LNCAP (cell line): Measurements from ENCODE around the gene TBC1D2.

Experiments
- TF ChIP-seq, protein P1 (sequence below): fragments of 450-650 bp; IDR thresholded peaks from 2 replicates; pipeline ENCODE4 v1.5.1; 2017; ENCODE audit warnings: mild to moderate bottlenecking

TBC1D2 gene

DNA sequence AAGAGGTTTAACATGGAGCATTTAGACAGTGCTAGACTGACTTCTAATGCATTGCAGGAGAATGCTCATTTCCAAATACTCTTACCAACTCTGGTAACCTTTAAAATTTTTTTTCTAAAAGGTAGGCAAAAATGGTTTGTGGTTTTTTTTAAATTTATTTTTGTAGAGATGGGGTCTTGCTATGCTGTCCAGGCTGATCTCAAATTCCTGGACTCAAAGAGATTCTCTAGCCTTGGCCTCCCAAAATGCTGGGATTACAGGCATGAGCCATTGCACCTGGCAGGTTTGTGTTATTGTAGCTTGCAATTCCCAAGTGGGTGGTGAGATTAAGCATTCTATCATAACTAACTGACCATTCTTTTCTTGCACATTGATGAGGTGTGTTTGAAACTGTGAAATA lies 43.0 kb upstream of the TBC1D2 start:
- TF ChIP-seq, protein P1, sequence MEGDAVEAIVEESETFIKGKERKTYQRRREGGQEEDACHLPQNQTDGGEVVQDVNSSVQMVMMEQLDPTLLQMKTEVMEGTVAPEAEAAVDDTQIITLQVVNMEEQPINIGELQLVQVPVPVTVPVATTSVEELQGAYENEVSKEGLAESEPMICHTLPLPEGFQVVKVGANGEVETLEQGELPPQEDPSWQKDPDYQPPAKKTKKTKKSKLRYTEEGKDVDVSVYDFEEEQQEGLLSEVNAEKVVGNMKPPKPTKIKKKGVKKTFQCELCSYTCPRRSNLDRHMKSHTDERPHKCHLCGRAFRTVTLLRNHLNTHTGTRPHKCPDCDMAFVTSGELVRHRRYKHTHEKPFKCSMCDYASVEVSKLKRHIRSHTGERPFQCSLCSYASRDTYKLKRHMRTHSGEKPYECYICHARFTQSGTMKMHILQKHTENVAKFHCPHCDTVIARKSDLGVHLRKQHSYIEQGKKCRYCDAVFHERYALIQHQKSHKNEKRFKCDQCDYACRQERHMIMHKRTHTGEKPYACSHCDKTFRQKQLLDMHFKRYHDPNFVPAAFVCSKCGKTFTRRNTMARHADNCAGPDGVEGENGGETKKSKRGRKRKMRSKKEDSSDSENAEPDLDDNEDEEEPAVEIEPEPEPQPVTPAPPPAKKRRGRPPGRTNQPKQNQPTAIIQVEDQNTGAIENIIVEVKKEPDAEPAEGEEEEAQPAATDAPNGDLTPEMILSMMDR: no peak

DNA sequence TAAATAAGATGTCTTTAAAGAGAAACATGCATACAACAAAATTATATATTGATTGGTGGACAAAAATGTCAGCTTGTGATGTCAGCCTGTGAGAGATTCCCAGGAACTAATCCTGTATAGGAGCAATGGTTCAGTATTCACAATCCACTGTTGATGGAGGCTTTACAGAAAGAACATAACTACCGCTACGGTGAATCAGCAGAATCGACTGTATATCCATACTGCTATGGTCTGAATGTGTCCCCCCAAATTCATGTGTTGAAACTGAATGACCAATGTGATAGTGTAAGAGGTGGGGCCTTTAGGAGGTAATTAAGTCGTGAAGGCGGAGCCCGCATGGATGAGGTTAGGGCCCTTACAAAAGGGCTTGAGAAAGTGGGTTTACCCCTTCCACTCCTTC lies 40.4 kb upstream of the TBC1D2 start:
- TF ChIP-seq, protein P1: no peak

DNA sequence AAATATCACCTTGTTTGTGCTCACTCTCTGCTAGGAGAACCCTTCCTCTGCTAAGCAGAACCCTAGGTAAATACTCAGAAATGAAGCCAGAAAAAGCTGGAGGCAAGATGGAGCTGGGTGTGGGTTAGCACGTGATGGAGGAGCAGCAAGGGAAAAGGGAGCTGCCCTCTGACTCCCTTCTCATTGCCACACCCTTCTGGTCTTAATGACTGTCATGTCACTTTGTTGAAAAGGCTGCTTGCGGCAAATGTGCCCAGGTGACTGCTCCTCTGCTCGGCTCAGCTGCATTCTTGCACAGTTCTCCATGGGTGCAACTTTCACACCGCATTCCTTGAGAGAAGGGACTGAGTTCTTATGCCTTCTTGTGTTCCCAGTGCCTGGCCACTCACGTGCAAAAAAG lies 36.4 kb upstream of the TBC1D2 start:
- TF ChIP-seq, protein P1: no peak

DNA sequence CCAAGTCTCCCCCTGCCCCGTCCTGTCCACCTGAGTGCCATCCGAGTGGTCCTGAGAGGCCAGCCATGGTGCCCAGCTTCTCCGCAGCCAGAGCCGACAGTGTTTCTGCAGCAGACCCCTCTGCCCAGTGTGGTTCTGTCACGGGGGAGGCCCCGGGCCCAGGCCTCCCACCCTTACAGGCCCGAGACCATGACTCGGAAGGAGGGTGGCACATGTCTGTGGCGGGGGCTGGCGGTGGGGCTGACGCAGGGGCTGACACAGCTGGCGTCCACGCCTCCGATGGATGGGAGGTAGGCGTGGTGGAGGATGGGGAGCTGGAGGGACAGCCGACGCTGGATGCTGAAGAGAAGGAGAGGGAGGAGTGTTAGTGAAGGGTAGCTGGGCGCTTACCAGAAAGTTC lies 35.0 kb upstream of the TBC1D2 start:
- TF ChIP-seq, protein P1: no peak

DNA sequence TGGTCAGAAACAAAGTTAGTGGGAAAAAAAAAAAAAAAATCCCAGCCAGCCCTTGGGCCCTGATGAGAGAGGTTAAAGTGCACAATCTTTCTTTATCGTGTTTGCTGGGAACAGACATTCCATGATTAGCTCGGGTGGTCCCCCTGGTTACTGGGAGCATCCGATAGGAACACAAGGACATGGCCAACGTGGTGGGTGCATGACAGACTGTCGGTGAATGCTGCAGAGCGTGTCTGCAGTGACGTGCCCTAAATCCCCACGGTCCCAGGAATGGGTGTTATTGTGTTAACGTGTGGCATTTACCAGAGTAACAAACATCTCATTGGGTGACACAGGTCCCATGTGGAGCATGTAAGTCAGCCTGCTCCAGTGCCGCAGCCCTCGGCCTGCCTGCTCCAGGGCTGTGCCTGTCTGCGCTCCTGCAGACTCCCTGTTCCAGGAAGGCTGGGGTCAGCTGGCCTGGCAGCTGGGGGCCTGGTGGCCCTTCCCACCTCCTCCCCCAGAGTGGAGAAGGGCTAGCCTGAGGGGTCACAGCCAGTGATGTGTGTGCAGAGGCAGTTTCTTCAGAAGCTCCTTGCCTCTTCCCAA lies 34.3 kb upstream of the TBC1D2 start:
- TF ChIP-seq, protein P1: no peak

DNA sequence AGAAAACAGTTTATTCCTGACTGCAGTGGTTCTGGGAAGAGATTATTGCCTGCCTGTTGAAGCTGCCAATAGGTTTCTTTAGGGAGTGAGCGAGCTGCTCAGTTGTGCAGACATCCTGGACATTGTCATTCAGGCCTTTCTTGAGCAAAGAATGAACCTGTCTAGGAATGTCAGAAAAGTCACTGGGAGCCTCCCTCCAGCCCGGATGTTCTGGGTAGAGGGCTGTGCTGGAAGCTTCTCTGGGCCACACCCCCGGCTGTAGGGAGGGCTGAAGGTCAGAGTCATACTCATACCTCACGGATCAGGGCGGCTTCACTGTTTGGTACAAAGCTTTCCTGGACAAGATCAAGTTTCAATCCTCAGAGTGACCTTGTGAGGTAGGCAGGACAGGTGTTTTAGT lies 33.4 kb upstream of the TBC1D2 start:
- TF ChIP-seq, protein P1: no peak

DNA sequence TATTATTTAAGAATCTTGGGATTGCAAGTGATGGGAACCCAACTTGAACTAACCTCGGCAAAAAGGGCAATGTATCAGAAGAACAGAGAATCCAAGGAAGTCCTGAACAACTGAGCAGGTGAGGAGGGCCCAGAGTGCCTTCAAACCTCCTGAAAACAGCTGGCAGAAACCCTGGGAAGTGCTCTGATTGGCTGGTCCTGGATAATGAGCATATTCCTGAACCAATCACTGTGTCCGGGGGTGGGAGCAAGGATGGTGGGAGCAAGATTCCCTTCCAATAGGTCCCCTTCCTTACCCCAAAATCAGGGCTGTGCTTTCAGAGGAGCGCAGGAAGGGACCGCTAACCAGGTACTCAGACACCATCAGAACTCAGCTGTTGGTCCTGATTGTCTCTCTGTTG lies 31.9 kb upstream of the TBC1D2 start:
- TF ChIP-seq, protein P1: no peak

DNA sequence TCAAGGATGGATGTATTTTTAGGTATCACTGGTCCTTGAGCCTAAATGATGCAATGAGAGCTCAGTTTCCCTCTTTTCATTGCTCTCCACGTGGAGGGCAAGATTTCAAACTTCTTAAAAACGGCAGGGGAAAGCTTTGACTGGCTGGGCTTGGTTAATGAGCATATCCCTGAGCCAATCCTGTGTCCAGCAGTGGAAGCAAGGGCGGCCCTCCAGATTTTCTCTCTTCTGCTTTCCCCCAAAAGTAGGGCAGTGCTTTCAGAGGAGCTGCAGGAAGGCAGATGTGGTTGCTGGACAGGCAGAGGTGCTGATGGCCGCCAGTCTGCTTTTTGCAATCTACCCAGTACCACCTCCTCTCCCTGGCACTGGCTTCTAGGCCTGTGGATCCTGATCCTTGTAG lies 30.0 kb upstream of the TBC1D2 start:
- TF ChIP-seq, protein P1: no peak
